ENCODE results near the gene PROX2.

GRCh38 chr14:74921053-74921620 lies 45.2 kb upstream of the PROX2 start:
- no peak for TF ChIP-seq CTCF (IDR thresholded peaks at IDR 0.05)
- TF ChIP-seq EZH2 (IDR thresholded peaks at IDR 0.05; ENCODE audit: borderline replicate concordance, insufficient read depth, low read depth, low read length, poor library complexity, severe bottlenecking) = no peak

Measured in B cell (primary cell).